Effector CD8-positive, alpha-beta T cell (primary cell): ENCODE measurements around the gene ICA1L.

Source experiments
- DNase-seq: peaks from one replicate; lab custom pipeline; 2025; lab: John Stamatoyannopoulos, UW

ICA1L gene

GRCh38 chr2:202736826-202737225 lies 134.7 kb downstream of the ICA1L start:
- no peak for DNase-seq

- no peak for DNase-seq
Observed at GRCh38 chr2:202726070-202726469, 145.5 kb downstream of the ICA1L start.

GRCh38 chr2:202723746-202724145 lies 147.8 kb downstream of the ICA1L start:
- DNase-seq: no peak
